AG09319 (cell line): ENCODE data around the gene NDC80.

ENCODE experiments used
- DNase-seq: peaks from one replicate; pipeline ENCODE4 v3.0.0-alpha.2; 2010; ENCODE audit warnings: low read depth; ENCODE audit errors: extremely low read depth
- CTCF ChIP-seq: IDR thresholded peaks from 2 replicates; pipeline ENCODE4 v1.5.1; 2011; ENCODE audit warnings: low read depth, mild to moderate bottlenecking, inconsistent platforms, low read length, moderate library complexity

NDC80 gene

DNA sequence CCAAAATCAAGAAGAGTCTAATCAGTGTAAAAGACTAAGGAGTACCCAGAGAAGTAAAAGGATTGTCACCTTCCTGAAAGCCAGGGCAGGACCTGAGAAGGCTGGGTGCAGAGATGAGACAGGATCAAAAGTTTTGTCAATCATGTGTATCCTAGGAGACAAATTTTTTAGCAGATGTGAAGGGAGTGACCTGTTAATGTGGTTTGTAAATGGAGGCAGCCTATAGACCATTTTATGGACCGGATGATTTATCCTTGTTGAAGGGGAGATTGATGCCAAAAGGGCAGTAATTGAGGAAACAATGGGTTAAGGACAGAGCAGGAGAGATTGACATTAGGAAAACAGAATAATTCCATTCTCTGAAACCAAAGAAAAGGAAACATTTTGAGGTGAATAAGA is 813 bp downstream of the NDC80 start:
- no peak for DNase-seq
- no peak for TF ChIP-seq CTCF

- no peak for DNase-seq
- TF ChIP-seq CTCF = no peak
These were observed 1.5 kb downstream of the NDC80 start for GRCh38 chr18:2572892-2573291.

DNA sequence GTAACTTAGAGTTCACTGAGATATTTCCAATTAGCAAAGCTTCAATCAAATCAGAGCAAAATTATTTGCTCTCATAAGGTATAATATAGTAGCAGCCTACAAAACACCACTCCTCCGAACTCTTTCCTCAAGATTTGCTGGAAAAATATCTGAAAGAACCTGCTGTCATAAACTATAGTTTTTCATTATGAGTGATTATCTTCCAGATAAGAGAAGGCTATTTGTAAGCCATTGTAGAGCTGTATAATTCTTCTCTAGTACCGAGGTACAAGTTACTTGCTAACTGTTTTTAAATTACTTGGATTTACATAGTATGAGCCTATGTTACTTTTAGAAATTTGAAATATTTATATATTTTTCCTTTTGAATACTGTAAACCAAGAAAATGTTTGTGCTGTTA is 2.1 kb downstream of the NDC80 start:
- no peak for TF ChIP-seq CTCF
- DNase-seq = no peak

DNA sequence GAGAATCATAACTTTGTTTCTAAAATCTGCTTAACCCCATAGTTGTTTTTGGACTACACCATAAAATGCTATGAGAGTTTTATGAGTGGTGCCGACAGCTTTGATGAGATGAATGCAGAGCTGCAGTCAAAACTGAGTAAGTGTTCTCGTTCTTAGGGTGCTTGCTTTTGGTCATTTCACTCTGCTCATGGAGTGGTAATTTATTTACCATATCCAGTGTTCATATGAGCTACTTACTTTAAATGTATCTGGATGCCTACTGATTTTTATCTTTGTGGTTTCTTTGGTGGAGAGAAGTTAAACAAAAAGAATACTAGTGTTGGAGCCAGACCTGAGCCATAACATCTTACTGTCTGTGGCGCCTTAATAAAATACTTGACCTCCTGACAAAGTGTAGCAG is 16.4 kb downstream of the NDC80 start:
- TF ChIP-seq CTCF = no peak
- DNase-seq = no peak

DNA sequence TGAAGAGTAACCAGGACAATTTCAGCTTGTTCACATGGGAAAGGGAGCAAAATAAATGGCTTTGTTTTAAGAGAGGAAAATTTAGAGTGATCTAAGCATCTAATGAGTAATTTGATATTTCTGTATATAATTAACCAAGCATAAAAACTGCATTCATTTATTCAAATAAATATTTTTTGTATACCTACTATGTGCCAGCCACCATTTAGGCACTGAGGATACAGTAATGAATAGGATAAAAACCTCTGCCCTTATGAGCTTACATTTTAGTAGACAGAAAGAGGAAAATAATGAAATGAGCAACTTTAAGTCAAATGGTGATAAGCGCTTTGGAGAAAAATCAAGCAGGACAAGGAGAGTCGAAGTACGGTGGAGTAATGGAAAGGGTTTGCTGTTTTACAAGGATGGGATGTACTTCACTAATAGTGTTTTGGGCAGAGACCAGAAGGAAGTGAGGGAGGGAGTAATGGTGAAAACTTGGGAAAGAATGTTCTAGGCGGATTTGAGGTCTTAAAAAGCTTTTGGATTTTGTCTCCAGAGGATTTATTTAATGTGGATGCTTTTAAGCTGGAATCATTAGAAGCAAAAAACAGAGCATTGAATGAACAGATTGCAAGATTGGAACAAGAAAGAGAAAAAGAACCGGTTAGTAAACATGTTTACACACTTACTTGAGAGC is 17.4 kb downstream of the NDC80 start:
- TF ChIP-seq CTCF = no peak
- no peak for DNase-seq

GRCh38 chr18:2589345-2590068 is 18.1 kb downstream of the NDC80 start:
- DNase-seq = no peak
- TF ChIP-seq CTCF = no peak

GRCh38 chr18:2590303-2590702 is 18.9 kb downstream of the NDC80 start:
- no peak for DNase-seq
- no peak for TF ChIP-seq CTCF
